ENCODE data around the gene TAF4.
A peak's percentile ranks its signal among the peaks of the same experiment; 100 is the strongest.
"Not testable (repeated sequence)": the region's sequence is repeated elsewhere in the genome, so short reads cannot be mapped to it uniquely, and the experiment has no call there.

TAF4 gene

DNA sequence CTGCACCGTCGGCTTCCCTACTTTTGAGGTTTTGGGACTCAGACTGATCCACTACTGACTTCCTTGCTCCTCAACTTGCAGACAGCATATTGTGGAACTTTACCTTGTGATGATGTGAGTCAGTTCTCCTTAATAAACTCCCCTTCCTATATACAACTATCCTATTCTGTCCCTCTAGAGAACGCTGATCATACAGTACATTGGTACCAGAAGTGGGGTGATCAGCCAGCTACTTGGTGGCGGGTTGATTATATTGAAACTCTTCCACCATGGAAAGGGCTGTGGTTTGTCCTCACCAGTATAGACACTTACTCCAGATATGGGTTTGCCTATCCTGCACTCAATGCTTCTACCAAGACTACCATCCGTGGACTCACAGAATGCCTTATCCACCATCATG, 7.6 kb upstream of the TAF4 start:
- DNase-seq (ENCODE audit: low spot score) = no peak

GRCh38 chr20:62071669-62072430, 6.2 kb upstream of the TAF4 start:
- DNase-seq (ENCODE audit: low spot score) = not testable (repeated sequence)

- DNase-seq (ENCODE audit: low spot score) = peak; percentile 86
Observed at GRCh38 chr20:62069741-62070216, 4.1 kb upstream of the TAF4 start.

GRCh38 chr20:62068997-62069396, 3.3 kb upstream of the TAF4 start:
- no peak for DNase-seq (ENCODE audit: low spot score)

- DNase-seq (ENCODE audit: low spot score) = no peak
Observed at GRCh38 chr20:62067547-62068260, 2.0 kb upstream of the TAF4 start.

GRCh38 chr20:62066983-62067433, 1.3 kb upstream of the TAF4 start:
- DNase-seq (ENCODE audit: low spot score) = peak; percentile 49

- no peak for DNase-seq (ENCODE audit: low spot score)
Observed at GRCh38 chr20:62066339-62066982, 780 bp upstream of the TAF4 start.

GRCh38 chr20:62064770-62065673, 659 bp downstream of the TAF4 start:
- no peak for DNase-seq (ENCODE audit: low spot score)

DNA sequence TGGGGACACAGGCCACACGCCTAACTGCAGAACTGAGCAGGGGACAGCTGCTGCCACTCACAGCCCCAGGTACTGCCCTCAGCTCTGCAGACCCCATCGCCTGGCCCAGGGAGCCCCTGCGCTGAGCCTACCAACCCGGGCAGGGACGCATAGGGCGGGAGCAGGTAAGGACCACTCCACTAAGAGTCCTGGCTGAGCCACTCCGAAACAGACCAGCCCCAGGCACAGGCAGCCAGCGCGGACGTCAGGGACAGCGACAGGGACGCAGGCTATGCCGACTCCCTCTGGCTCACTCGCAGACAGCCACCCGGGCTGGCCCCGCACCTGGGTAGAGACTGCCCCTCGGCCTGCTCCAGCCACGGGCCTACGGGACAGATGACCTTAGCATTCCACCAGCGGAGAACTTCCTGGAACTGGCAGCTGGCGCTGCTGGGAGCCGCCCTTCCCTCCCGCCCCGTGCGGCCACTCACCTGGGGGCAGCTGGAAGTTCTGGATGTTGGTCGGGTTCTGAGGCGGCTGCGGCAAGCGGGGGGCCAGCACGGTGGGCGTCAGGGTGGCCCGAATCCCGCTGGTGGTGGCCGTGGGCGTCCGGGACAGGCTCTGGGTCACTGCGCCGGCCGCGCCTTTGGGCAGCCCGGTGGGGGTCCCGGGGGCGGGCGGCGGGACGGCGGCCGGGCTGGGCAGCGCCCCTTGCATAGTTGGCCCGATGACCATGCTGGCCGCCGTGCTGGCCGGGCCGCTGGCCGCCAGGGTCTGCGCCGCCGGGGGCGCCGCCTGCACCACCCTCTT, 1.5 kb downstream of the TAF4 start:
- DNase-seq (ENCODE audit: low spot score) = peak; percentile 13

DNA sequence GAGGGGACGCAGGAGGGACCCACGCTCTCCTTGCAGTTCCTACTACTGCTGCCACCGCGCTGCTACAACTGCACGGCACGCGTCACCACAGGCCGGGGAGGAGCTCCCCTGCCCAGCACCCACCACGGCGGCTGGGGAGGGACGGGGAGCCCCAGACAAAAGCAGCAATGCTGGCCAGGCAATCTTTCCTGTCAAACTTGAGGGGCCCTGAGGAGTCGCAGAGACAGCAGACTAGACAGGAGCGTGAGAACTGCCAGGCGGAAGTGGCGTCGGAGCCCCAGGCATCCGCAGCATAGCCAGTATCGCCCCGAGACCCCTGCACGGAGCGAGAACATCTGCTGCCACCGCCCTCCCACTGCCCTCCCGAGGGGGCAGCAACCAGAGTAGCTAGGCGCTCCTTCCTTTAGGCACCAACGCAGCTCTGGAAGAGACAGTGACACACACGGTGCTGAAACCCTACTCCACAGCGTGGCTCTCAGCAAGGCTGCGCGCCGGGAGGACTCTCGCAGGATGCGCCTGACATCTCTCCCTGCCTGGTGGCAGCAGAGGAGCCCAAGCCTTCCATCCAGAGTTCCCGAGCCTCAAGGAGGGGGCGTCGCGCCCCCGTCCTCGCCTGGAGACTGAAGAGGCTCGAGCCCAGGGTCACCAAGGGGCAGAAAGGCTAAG, 2.2 kb downstream of the TAF4 start:
- DNase-seq (ENCODE audit: low spot score) = peak; percentile 35

DNA sequence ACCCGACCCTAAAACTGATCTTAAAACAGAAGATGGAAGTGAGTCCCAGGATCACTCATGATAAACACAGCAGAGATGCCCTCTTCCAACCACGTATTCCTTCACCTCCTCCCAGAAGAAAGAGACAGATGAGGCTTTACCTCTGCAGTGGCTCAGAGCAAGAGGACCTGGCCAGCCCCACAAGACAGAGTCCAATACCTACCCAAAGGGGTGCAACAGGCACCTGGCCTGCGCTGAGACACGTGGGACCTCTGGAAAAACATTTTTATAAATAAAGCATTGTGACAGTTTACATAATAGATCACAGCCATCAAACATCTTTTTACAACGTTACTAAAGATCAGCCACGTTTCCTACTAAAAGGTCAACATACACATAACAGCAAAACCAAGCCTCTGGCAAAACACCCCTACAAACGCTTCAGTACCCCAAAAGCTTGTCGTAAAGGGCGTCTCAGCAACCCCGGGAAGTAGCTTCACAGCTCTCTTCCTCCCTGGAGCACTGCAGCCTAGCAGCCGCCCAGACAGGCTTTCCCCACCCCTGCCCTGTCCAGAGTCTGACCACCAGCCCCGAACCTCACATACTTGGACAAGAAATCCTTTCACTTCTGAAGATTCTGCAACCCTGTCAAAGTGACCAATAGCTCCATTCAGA, 2.9 kb downstream of the TAF4 start:
- no peak for DNase-seq (ENCODE audit: low spot score)

DNA sequence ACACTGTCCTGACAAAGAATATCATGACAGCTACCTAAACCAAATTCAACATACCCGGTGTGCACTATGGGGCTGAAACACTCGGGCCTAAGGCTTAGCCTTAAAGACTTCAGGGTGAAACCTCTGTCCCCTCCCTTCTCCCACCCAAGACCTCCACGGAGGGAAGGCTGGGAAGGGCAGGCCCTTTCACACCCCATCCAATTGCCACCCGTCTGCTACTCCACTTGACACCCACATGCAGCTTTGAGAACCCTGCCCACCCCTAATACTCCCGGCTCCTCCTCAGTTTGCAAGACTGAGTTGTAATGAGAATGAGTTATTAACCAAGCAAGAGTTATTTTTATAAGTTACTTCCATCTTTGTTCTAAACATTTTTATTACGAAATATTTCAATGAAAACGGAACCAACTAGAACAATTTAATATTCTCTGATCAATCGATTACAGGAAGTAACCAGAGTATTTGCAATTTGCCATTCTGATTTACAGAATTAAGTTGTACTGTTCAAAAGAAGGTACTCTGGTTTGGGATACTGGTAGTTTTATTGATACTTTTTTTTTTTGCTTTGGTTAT, 3.7 kb downstream of the TAF4 start:
- DNase-seq (ENCODE audit: low spot score) = no peak

DNA sequence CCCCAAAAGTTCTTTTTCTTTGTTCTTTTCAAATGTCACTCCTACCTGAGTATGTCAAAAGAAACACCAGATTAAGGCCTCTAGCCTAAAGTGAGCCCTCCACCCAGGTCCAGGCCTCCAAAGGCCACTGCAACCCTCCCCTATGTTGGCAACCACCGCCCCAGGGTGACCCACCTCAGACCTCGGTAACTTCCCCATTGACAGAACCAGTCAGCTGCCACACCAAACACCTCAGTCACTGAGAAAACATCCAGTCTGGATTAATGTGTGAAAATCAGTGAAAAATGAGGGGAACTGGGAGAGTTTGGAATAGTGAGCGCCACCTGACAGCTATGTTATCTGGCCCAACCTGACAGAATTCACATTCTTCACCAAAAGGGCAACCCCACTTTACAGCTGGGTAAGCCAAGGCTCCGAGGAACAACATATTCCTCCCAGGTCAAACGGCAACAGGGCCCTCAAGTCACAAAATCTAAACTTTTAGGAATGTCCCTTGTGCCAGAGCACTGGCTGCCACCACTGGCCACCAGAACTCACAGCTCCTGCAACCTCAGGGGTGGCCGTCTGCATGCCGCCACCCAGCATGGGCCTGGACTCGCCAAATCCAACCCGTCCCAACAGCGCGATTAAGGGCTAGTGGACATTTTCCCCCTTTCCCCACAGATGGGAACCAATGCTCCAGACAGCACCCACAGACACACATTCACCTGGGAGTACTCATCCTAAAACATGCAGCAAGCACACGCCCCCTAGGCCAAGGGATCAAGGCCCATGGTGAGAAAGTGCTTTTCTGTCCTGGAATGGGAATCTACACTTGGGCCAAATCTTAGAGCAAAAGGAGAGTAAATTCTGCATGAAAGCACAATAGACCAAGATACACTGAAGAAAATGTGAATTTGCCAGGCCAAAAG, 4.8 kb downstream of the TAF4 start:
- no peak for DNase-seq (ENCODE audit: low spot score)

DNA sequence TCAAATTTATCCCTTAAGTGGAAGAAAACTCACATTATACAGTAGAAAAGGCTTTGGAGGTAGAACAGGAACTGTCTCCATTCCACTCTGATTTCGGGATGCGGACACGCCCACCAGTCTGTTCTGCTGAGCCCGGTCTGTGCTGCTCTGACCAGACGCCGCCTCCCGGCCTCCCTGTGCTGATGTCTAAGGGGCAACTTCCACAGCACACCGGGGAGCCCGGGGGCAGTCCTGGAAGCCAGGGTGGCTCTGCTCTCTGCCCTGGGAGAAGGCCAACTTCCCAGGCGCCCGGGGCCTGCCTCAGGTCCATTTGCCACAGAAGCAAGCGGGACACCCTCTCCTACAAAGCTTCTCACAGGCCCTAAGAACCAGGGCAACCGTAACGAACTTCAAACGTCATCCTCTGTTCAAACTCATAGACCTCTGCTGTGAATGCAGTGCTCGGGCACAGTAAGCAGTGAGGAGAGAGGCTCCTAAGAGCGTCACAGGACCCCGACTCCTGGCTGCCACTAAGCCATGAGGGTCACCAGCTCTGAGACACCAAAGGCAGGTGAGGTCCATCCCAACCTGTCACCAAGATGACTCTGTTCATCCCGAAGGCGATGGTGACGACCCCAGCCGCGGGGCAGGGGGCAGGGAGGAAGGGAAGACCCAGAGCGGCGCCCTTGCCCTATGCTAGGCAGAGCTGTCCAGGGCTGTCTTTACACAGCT, 5.6 kb downstream of the TAF4 start:
- no peak for DNase-seq (ENCODE audit: low spot score)

DNA sequence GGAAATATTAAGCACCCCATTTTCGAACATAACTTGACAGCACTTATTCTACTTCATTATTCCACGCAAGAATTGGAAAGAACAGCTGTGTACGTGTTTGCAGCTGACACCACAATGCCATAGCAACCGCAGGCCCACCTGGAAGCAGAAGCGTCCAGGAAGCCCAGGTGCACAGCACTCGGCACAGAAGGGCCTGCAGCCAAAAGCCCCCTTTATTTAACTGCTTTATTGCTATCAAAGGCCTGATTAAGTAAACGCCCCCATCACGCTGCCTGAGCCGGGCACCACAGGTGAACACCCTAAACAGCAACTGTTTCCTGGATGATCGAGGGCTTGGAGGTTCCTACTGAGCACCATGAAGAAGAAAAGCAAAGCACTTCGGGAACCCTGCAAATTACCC, 6.3 kb downstream of the TAF4 start:
- DNase-seq (ENCODE audit: low spot score) = no peak

- no peak for DNase-seq (ENCODE audit: low spot score)
Observed at GRCh38 chr20:62058941-62059340, 6.7 kb downstream of the TAF4 start.

DNA sequence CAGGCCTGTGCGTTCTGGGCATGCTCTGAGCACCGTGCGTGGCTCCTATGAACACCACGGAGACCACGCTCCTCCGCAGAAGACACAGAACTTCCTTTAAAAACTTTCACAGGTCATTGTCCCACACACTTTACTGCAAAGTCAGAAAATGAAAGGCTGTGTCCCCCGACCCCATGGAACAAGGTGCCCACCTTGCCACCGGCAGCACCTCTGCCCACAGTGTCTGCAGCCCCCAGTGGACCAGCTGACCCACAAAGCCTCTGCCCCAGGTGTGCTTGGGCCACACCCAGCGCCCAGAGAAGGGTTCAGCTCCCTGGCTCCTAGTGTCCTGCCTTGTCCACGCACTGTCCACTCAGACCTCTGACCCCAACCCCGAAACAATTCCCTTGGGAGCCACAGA, 8.7 kb downstream of the TAF4 start:
- DNase-seq (ENCODE audit: low spot score) = no peak

- no peak for DNase-seq (ENCODE audit: low spot score)
Observed at GRCh38 chr20:62056377-62056776, 9.3 kb downstream of the TAF4 start.

Data from AG08395 (cell line).